ENCODE data around the gene PLTP. TPM values are rescaled to one million over a fixed set of nuclear protein-coding genes. Genes with fewer than 3 reads are reported as not detected.
"Not testable (repeated sequence)": the region's sequence is repeated elsewhere in the genome, so short reads cannot be mapped to it uniquely, and the experiment has no call there.

PLTP gene
- total RNA-seq, 4 donors from 2014 or later: 31.2 to 221 (median 113) TPM

DNA sequence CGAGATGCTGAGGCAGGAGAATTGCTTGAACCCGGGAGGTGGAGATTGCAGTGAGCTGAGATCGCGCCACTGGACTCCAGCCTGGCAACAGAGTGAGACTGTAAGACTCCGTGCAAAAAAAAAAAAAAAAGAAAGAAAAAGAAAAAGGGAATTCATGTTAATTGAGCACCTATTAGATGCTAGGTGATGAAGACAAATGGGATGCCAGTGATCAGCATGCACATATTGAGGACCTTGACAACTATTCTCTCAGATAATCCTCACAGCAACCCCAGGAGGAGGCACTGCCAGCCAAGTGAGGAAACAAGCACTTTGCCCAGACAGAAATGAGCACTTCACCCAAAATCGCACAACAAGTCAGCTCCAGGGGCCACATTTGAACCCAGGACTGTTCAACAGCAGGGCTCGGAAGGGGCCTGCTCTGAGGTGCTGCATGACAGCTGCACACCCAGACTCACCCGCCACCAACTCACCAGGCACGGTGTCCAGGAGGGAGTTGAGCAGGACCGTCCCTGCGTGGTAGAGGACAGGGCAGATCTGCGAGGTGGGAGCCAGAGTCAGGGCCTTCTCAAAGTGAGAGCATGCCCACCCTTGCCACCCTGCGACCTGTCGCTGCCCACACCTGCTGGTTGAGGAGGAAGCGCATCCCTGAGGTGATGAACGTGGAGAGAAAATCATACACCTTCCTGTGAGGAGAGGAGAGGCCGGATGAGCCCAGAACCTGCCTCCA, 4.6 kb downstream of the PLTP start:
- no peaks in the 10 kb centered on the region for H3K27me3 ChIP-seq
- H3K9me3 ChIP-seq: no peaks in the 10 kb centered on the region
- H3K27ac ChIP-seq: no peak overlapping the region
- intact Hi-C loops (cut with DNase I; ENCODE audit: low total_unique reads): no loop called here
- no peak overlapping the region for H3K4me3 ChIP-seq
- H3K36me3 ChIP-seq: no peaks in the 10 kb centered on the region
- TF ChIP-seq POLR2A (IDR thresholded peaks at IDR 0.05): no peak
- TF ChIP-seq, protein P1, sequence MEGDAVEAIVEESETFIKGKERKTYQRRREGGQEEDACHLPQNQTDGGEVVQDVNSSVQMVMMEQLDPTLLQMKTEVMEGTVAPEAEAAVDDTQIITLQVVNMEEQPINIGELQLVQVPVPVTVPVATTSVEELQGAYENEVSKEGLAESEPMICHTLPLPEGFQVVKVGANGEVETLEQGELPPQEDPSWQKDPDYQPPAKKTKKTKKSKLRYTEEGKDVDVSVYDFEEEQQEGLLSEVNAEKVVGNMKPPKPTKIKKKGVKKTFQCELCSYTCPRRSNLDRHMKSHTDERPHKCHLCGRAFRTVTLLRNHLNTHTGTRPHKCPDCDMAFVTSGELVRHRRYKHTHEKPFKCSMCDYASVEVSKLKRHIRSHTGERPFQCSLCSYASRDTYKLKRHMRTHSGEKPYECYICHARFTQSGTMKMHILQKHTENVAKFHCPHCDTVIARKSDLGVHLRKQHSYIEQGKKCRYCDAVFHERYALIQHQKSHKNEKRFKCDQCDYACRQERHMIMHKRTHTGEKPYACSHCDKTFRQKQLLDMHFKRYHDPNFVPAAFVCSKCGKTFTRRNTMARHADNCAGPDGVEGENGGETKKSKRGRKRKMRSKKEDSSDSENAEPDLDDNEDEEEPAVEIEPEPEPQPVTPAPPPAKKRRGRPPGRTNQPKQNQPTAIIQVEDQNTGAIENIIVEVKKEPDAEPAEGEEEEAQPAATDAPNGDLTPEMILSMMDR (IDR thresholded peaks at IDR 0.05): no peak
- no peaks in the 10 kb centered on the region for H3K4me1 ChIP-seq
- peak in 1 of 2 donors; percentile 16 for DNase-seq

DNA sequence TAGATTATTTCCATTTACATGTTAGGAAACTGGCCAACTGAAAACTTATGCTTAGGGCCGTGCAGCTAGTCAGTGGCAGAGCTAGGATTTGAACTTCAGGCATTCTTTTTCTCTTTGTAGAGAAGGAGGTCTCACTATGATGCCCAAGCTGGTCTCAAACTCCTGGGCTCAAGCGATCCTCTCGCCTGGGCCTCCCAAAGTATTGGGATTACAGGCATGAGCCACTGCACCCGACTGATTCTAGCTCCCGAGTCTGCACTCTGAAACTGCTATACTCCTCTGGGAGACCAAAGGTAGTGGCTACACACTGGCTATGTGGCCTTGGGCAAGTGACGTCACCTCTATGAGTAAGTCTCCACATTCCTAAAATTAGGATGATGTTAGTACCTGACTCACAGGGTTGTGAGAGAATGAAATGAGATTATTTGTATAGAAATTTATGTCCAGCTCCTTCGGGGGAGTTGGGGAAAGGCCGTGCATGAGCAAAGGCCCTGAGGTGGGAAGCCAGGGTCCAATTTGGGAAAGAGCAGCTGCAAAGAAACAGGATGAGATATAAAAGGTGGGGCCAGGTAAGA, 6.4 kb downstream of the PLTP start:
- DNase-seq: no peak
- Histone ChIP-seq H3K36me3 (no peaks in the 10 kb centered on the region), H3K4me1 (no peaks in the 10 kb centered on the region), H3K27me3 (no peaks in the 10 kb centered on the region), H3K27ac (no peak overlapping the region), H3K9me3 (no peaks in the 10 kb centered on the region), H3K4me3 (no peak overlapping the region)
- intact Hi-C loops (cut with DNase I; ENCODE audit: low total_unique reads): no loop called here
- TF ChIP-seq, protein P1 (IDR thresholded peaks at IDR 0.05): no peak
- TF ChIP-seq POLR2A (IDR thresholded peaks at IDR 0.05): no peak

DNA sequence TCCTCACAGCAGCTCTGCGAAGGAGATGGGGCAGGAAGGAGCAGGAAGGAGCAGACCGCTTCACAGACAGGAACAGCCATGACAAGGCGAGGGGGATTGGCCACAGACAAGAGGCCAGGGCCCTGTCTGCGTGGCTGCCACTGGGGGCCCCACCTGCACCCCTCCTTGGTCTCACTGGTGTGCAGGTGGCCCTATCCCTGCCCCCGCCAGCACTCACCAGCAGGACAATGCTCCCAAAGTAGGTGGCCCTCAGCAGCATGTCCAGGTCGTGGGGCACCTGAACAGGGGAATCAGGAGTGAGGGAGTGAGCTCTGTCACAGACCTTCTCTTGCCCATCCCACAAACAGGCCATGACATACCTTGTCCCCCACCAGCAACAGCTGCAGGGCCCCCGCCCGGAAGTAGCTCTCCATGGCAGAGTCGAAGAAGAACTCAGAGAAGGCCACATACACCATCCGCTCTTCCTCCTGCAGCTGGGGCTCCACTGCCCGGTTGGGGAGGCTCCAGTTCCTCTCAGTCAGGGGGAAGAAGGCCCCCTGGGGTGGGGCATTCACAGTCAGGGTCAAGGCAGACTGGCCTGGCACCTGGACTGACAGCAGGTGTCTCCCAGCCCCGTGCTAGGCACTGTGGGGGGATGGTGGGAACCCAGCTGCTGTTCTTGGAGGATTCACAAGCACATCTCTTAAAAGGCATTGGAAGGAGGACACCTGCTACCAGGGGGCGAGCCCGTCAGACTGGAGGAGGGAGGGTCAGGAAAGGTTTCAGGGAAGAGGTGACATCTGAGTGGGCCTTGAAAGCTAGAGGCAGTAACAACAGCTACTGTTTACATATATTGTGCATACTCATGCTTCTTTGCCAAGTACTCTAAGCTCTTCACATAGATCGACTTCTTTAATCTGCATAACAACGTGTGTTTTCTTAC, 7.1 kb downstream of the PLTP start:
- no peak overlapping the region for H3K27ac ChIP-seq
- H3K4me1 ChIP-seq: no peaks in the 10 kb centered on the region
- DNase-seq: no peak
- no peaks in the 10 kb centered on the region for H3K36me3 ChIP-seq
- no peak overlapping the region for H3K4me3 ChIP-seq
- TF ChIP-seq, protein P1 (IDR thresholded peaks at IDR 0.05): no peak
- no peak for TF ChIP-seq POLR2A (IDR thresholded peaks at IDR 0.05)
- H3K9me3 ChIP-seq: no peaks in the 10 kb centered on the region
- intact Hi-C loops (cut with DNase I; ENCODE audit: low total_unique reads): no loop called here
- H3K27me3 ChIP-seq: no peaks in the 10 kb centered on the region

DNA sequence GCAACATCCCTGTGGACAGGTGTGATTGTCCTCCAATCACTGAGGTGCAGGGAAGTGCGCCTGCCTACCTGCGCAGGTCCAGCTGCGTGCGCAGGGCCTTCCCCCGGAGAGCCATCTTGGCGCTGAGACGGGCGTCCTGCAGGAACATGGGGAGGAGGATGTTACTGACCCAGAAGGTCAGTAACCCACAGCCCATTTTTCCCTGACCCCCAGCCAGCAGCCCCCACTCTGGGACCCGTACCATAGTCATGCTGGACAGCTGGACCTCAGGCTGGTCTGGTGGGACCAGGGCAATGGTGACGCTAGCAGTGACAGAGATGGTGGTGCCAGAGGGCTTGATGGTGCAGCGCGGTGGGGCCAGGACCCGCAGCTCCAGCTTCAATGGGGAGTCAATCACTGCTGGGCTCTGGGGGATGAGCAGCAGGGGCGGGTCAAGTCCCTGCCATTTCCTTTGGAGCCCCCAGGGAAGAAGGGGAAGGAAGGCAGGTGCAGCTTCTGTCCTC, 9.7 kb downstream of the PLTP start:
- Histone ChIP-seq H3K36me3 (no peaks in the 10 kb centered on the region), H3K27me3 (no peaks in the 10 kb centered on the region), H3K4me3 (no peak overlapping the region), H3K4me1 (no peaks in the 10 kb centered on the region), H3K9me3 (no peaks in the 10 kb centered on the region), H3K27ac (no peak overlapping the region)
- DNase-seq: no peak
- TF ChIP-seq POLR2A (IDR thresholded peaks at IDR 0.05): no peak
- TF ChIP-seq, protein P1 (IDR thresholded peaks at IDR 0.05): no peak
- intact Hi-C loops (cut with DNase I; ENCODE audit: low total_unique reads): no loop called here

DNA sequence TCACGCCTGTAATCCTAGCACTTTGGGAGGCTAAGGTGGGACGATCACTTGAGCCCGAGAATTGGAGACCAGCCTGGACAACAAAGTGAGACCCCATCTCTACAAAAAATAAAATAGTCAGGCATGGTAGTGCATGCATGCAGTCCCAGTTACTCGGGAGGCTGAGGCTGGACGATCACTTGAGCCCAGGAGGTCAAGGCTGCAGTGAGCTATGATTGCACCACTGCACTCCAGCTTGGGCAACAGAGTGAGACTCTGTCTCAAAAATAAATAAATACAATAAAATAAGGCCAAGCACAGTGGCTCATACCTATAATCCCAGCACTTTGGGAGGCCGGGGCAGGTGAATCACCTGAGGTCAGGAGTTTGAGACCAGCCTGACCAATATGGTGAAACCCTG, 10.6 kb downstream of the PLTP start:
- H3K27me3 ChIP-seq; H3K27ac ChIP-seq; H3K9me3 ChIP-seq; intact Hi-C loops (cut with DNase I; ENCODE audit: low total_unique reads); DNase-seq; H3K4me1 ChIP-seq; H3K36me3 ChIP-seq; H3K4me3 ChIP-seq: not testable (repeated sequence)
